ENCODE results near the gene NTNG2.
A peak's percentile ranks its signal among the peaks of the same experiment; 100 is the strongest.

DNA sequence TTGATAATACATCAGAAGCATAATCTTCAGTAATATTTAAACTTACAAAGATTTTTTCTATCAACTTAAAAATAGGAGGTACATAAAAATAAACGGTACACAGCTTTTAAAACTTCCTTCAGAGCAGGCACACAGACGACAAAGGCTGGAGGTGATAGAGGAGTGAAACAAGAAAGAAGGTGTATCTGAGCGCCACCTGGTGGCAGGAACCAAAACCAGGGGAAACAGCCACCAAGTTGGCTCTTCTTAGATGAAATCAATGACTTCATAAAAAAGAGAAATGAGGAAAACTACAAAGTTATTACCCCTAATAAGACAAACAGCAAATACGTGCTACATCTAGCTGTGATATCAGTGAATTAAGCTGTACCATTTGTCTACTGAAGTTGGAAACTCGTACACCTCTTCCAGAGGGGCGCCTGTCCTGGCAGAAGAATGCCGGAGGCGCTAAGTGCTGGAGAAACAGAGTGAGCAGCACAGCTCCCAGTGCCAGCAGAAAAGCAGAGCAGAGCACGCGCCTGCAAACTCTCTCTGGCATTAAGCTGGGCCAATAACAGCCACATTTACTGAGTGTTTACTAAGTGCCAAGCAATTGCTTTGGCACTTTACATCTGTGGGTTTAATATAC is 107.0 kb downstream of the NTNG2 start:
- TF ChIP-seq, protein P1, sequence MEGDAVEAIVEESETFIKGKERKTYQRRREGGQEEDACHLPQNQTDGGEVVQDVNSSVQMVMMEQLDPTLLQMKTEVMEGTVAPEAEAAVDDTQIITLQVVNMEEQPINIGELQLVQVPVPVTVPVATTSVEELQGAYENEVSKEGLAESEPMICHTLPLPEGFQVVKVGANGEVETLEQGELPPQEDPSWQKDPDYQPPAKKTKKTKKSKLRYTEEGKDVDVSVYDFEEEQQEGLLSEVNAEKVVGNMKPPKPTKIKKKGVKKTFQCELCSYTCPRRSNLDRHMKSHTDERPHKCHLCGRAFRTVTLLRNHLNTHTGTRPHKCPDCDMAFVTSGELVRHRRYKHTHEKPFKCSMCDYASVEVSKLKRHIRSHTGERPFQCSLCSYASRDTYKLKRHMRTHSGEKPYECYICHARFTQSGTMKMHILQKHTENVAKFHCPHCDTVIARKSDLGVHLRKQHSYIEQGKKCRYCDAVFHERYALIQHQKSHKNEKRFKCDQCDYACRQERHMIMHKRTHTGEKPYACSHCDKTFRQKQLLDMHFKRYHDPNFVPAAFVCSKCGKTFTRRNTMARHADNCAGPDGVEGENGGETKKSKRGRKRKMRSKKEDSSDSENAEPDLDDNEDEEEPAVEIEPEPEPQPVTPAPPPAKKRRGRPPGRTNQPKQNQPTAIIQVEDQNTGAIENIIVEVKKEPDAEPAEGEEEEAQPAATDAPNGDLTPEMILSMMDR (IDR thresholded peaks at IDR 0.05): peak; percentile 74 to 88 (median 82)
- no peak for TF ChIP-seq POLR2A (IDR thresholded peaks at IDR 0.05; ENCODE audit: low read depth)
- no peak for TF ChIP-seq POLR2AphosphoS5 (IDR thresholded peaks at IDR 0.05)
- TF ChIP-seq EP300 (IDR thresholded peaks at IDR 0.05): no peak
